Tibial nerve (tissue), 4 donors: ENCODE results near the gene APP.

Source experiments
- CTCF ChIP-seq, 5 experiments: fragments of 200-600 bp in 3 of 5; fragments of 450-650 bp in 2 of 5; sonication (generic) in 3 of 5; IDR thresholded peaks; one replicate each; pipeline ENCODE4 v1.5.1; 2016 to 2019; ENCODE audit warnings: antibody characterized with exemption in 5 of 5, mild to moderate bottlenecking in 3 of 5, moderate library complexity in 2 of 5
- EP300 ChIP-seq, 2 donors: sonication (generic); formaldehyde crosslinking; IDR thresholded peaks; one replicate each; pipeline ENCODE4 v1.6.1; 2017; ENCODE audit warnings: antibody characterized with exemption in 2 of 2, mild to moderate bottlenecking in 1 of 2
- POLR2A ChIP-seq, 2 donors: fragments of 450-650 bp; IDR thresholded peaks; one replicate each; pipeline ENCODE4 v1.6.1; 2017; ENCODE audit warnings: antibody characterized with exemption in 2 of 2, mild to moderate bottlenecking in 2 of 2, moderate library complexity in 2 of 2

- TF ChIP-seq CTCF (IDR thresholded peaks at IDR 0.05) (no peak), POLR2A (IDR thresholded peaks at IDR 0.05) (no peak), EP300 (IDR thresholded peaks at IDR 0.05) (no peak)
Observed at GRCh38 chr21:26055841-26056264, 114.7 kb downstream of the APP start.
